ENCODE data around the gene PAPPA2.

PAPPA2 gene

DNA sequence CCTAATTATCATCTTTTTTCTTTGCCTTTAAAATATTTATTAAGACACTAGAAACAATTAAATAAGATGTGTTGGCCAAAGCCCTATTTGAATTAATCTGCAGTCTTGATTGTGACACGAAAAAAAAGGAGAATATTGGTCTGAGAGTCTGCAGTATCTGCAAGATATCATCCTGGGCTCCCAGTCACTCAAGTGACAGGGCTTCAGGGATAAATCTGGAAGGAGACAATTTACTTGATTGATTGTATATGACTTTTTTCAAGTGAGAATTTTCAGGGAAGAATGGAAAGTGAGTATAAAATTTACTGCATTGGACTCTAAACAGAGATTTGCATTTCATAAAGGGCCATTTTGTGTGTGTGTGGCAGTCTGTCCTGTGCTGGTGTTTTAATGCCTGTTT is 233.7 kb downstream of the PAPPA2 start:
- TF ChIP-seq HOXA7 (CRISPR knock-in tag; IDR thresholded peaks at IDR 0.05; ENCODE audit: borderline replicate concordance) (no peak), MEIS1 (CRISPR knock-in tag; IDR thresholded peaks at IDR 0.05; ENCODE audit: borderline replicate concordance) (no peak)
- TF ChIP-seq, protein P1, sequence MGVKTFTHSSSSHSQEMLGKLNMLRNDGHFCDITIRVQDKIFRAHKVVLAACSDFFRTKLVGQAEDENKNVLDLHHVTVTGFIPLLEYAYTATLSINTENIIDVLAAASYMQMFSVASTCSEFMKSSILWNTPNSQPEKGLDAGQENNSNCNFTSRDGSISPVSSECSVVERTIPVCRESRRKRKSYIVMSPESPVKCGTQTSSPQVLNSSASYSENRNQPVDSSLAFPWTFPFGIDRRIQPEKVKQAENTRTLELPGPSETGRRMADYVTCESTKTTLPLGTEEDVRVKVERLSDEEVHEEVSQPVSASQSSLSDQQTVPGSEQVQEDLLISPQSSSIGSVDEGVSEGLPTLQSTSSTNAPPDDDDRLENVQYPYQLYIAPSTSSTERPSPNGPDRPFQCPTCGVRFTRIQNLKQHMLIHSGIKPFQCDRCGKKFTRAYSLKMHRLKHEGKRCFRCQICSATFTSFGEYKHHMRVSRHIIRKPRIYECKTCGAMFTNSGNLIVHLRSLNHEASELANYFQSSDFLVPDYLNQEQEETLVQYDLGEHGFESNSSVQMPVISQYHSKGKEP (tag by site-specific recombination; IDR thresholded peaks at IDR 0.05) = no peak
- TF ChIP-seq, protein P2, sequence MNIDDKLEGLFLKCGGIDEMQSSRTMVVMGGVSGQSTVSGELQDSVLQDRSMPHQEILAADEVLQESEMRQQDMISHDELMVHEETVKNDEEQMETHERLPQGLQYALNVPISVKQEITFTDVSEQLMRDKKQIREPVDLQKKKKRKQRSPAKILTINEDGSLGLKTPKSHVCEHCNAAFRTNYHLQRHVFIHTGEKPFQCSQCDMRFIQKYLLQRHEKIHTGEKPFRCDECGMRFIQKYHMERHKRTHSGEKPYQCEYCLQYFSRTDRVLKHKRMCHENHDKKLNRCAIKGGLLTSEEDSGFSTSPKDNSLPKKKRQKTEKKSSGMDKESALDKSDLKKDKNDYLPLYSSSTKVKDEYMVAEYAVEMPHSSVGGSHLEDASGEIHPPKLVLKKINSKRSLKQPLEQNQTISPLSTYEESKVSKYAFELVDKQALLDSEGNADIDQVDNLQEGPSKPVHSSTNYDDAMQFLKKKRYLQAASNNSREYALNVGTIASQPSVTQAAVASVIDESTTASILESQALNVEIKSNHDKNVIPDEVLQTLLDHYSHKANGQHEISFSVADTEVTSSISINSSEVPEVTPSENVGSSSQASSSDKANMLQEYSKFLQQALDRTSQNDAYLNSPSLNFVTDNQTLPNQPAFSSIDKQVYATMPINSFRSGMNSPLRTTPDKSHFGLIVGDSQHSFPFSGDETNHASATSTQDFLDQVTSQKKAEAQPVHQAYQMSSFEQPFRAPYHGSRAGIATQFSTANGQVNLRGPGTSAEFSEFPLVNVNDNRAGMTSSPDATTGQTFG (tag by site-specific recombination; IDR thresholded peaks at IDR 0.05; ENCODE audit: borderline replicate concordance) = no peak
- ChIA-PET CTCF (interaction anchor here (1.2 kb wide), 1 partner anchor 323 kb away, joined by 3 read pairs; no protein-coding TSS in a partner anchor), POLR2A (no interaction called here)
- Histone ChIP-seq H3K27ac (ENCODE audit: extremely low read depth, low read depth, low read length) (no peak overlapping the region), H3K4me1 (ENCODE audit: control insufficient read depth, insufficient read depth, low read length) (no peaks in the 10 kb centered on the region), H3K9me3 (ENCODE audit: control insufficient read depth, insufficient read depth, low read depth, low read length) (no peaks in the 10 kb centered on the region), H3K36me3 (ENCODE audit: control insufficient read depth in 2 of 2, insufficient read depth in 1 of 2, low read length in 2 of 2) (no peaks in the 10 kb centered on the region), H3K4me3 (ENCODE audit: low read depth, low read length) (no peak overlapping the region)

DNA sequence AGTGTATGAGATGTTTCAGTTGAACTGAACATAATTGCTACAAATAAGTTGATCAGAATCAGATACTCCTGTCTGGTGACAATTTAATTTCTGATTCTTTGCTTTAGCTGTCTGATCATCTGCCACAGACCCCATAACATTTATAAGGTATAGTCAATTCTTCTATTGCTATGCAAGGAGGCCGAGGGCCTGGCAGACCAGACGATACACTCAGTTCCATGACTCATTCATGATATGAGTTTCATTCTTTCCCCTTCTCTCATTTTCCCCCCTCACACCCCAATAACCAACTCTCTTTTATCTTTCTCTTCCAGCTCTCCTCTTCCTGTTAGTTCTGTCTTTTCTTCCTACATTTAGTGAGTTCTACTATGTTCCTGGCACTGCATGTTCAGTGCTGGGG is 236.8 kb downstream of the PAPPA2 start:
- H3K4me1 ChIP-seq (ENCODE audit: control insufficient read depth, insufficient read depth, low read length) = no peaks in the 10 kb centered on the region
- POLR2A ChIA-PET = no interaction called here

More for the DNA sequence above, 236.8 kb downstream of the PAPPA2 start:
- H3K4me3 ChIP-seq (ENCODE audit: low read depth, low read length) = no peak overlapping the region
- CTCF ChIA-PET = interaction anchor here (0.7 kb wide), 1 partner anchor 8 kb away, joined by 3 read pairs; no protein-coding TSS in a partner anchor
- H3K36me3 ChIP-seq (ENCODE audit: control insufficient read depth in 2 of 2, insufficient read depth in 1 of 2, low read length in 2 of 2) = no peaks in the 10 kb centered on the region
- TF ChIP-seq ZNF366 (tag by site-specific recombination; conservative IDR thresholded peaks at IDR 0.05) = no peak
- TF ChIP-seq GLI2 (tag by site-specific recombination; IDR thresholded peaks at IDR 0.05; ENCODE audit: borderline replicate concordance, low read depth) = no peak
- no peak for TF ChIP-seq ZNF670 (tag by site-specific recombination; IDR thresholded peaks at IDR 0.05; ENCODE audit: low read depth)
- TF ChIP-seq ZNF701 (tag by site-specific recombination; IDR thresholded peaks at IDR 0.05) = no peak
- TF ChIP-seq, protein P3, sequence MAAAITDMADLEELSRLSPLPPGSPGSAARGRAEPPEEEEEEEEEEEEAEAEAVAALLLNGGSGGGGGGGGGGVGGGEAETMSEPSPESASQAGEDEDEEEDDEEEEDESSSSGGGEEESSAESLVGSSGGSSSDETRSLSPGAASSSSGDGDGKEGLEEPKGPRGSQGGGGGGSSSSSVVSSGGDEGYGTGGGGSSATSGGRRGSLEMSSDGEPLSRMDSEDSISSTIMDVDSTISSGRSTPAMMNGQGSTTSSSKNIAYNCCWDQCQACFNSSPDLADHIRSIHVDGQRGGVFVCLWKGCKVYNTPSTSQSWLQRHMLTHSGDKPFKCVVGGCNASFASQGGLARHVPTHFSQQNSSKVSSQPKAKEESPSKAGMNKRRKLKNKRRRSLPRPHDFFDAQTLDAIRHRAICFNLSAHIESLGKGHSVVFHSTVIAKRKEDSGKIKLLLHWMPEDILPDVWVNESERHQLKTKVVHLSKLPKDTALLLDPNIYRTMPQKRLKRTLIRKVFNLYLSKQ (tag by site-specific recombination; IDR thresholded peaks at IDR 0.05; ENCODE audit: borderline replicate concordance) = no peak
- no peak for TF ChIP-seq ZNF664 (tag by site-specific recombination; IDR thresholded peaks at IDR 0.05)
- no peak for TF ChIP-seq ZNF514 (tag by site-specific recombination; IDR thresholded peaks at IDR 0.05)
- TF ChIP-seq ZFHX2 (tag by site-specific recombination; conservative IDR thresholded peaks at IDR 0.05) = no peak
- no peak for TF ChIP-seq ZNF266 (tag by site-specific recombination; IDR thresholded peaks at IDR 0.05; ENCODE audit: low read depth)
- TF ChIP-seq, protein P4, sequence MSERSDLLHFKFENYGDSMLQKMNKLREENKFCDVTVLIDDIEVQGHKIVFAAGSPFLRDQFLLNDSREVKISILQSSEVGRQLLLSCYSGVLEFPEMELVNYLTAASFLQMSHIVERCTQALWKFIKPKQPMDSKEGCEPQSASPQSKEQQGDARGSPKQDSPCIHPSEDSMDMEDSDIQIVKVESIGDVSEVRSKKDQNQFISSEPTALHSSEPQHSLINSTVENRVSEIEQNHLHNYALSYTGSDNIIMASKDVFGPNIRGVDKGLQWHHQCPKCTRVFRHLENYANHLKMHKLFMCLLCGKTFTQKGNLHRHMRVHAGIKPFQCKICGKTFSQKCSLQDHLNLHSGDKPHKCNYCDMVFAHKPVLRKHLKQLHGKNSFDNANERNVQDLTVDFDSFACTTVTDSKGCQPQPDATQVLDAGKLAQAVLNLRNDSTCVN (tag by site-specific recombination; optimal IDR thresholded peaks at IDR 0.05) = no peak
- TF ChIP-seq ZNF555 (tag by site-specific recombination; conservative IDR thresholded peaks at IDR 0.05) = no peak
- no peak for TF ChIP-seq ZFP3 (tag by site-specific recombination; IDR thresholded peaks at IDR 0.05; ENCODE audit: low read depth)
- TF ChIP-seq, protein P5, sequence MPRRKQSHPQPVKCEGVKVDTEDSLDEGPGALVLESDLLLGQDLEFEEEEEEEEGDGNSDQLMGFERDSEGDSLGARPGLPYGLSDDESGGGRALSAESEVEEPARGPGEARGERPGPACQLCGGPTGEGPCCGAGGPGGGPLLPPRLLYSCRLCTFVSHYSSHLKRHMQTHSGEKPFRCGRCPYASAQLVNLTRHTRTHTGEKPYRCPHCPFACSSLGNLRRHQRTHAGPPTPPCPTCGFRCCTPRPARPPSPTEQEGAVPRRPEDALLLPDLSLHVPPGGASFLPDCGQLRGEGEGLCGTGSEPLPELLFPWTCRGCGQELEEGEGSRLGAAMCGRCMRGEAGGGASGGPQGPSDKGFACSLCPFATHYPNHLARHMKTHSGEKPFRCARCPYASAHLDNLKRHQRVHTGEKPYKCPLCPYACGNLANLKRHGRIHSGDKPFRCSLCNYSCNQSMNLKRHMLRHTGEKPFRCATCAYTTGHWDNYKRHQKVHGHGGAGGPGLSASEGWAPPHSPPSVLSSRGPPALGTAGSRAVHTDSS (tag by site-specific recombination; IDR thresholded peaks at IDR 0.05) = no peak
- no peak for TF ChIP-seq ZFP69B (tag by site-specific recombination; IDR thresholded peaks at IDR 0.05)
- no peak for TF ChIP-seq ZNF114 (tag by site-specific recombination; IDR thresholded peaks at IDR 0.05)
- TF ChIP-seq ZNF324 (tag by site-specific recombination; IDR thresholded peaks at IDR 0.05) = no peak
- TF ChIP-seq ZNF311 (tag by site-specific recombination; IDR thresholded peaks at IDR 0.05; ENCODE audit: borderline replicate concordance) = no peak
- TF ChIP-seq, protein P6, sequence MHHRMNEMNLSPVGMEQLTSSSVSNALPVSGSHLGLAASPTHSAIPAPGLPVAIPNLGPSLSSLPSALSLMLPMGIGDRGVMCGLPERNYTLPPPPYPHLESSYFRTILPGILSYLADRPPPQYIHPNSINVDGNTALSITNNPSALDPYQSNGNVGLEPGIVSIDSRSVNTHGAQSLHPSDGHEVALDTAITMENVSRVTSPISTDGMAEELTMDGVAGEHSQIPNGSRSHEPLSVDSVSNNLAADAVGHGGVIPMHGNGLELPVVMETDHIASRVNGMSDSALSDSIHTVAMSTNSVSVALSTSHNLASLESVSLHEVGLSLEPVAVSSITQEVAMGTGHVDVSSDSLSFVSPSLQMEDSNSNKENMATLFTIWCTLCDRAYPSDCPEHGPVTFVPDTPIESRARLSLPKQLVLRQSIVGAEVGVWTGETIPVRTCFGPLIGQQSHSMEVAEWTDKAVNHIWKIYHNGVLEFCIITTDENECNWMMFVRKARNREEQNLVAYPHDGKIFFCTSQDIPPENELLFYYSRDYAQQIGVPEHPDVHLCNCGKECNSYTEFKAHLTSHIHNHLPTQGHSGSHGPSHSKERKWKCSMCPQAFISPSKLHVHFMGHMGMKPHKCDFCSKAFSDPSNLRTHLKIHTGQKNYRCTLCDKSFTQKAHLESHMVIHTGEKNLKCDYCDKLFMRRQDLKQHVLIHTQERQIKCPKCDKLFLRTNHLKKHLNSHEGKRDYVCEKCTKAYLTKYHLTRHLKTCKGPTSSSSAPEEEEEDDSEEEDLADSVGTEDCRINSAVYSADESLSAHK (tag by site-specific recombination; IDR thresholded peaks at IDR 0.05) = no peak
- no peak for TF ChIP-seq ZFP41 (tag by site-specific recombination; IDR thresholded peaks at IDR 0.05; ENCODE audit: borderline replicate concordance)
- TF ChIP-seq HOXD13 (CRISPR knock-in tag; IDR thresholded peaks at IDR 0.05; ENCODE audit: borderline replicate concordance) = no peak
- no peak overlapping the region for H3K27ac ChIP-seq (ENCODE audit: extremely low read depth, low read depth, low read length)
- H3K9me3 ChIP-seq (ENCODE audit: control insufficient read depth, insufficient read depth, low read depth, low read length) = no peaks in the 10 kb centered on the region
